Gastroesophageal sphincter (tissue), 3 donors: ENCODE measurements around the gene ELOVL6.

Experiments used
- EP300 ChIP-seq: sonication (generic); formaldehyde crosslinking; IDR thresholded peaks from one replicate; pipeline ENCODE4 v1.6.1; 2017; ENCODE audit warnings: antibody characterized with exemption, mild to moderate bottlenecking
- POLR2A ChIP-seq, 2 donors: fragments of 450-650 bp; IDR thresholded peaks; one replicate each; pipeline ENCODE4 v1.6.1; 2017; ENCODE audit warnings: antibody characterized with exemption in 2 of 2, mild to moderate bottlenecking in 2 of 2, moderate library complexity in 1 of 2
- TF ChIP-seq, protein P1 (sequence below), 4 experiments: fragments of 200-600 bp in 2 of 4; fragments of 450-650 bp in 2 of 4; sonication (generic) in 1 of 4; IDR thresholded peaks; one replicate each; pipeline ENCODE4 v1.5.1; 2017 to 2019; ENCODE audit warnings: antibody characterized with exemption in 4 of 4, mild to moderate bottlenecking in 2 of 4, moderate library complexity in 2 of 4

GRCh38 chr4:110196871-110197528 is 1.4 kb downstream of the ELOVL6 start:
- TF ChIP-seq, protein P1, sequence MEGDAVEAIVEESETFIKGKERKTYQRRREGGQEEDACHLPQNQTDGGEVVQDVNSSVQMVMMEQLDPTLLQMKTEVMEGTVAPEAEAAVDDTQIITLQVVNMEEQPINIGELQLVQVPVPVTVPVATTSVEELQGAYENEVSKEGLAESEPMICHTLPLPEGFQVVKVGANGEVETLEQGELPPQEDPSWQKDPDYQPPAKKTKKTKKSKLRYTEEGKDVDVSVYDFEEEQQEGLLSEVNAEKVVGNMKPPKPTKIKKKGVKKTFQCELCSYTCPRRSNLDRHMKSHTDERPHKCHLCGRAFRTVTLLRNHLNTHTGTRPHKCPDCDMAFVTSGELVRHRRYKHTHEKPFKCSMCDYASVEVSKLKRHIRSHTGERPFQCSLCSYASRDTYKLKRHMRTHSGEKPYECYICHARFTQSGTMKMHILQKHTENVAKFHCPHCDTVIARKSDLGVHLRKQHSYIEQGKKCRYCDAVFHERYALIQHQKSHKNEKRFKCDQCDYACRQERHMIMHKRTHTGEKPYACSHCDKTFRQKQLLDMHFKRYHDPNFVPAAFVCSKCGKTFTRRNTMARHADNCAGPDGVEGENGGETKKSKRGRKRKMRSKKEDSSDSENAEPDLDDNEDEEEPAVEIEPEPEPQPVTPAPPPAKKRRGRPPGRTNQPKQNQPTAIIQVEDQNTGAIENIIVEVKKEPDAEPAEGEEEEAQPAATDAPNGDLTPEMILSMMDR (IDR thresholded peaks at IDR 0.05), result peak in 1 of 4 experiments; percentile 8
- TF ChIP-seq POLR2A (IDR thresholded peaks at IDR 0.05), result peak in 1 of 2 donors; percentile 41
- no peak for TF ChIP-seq EP300
